Measurements from ENCODE around the gene MEP1B.

- TF ChIP-seq, protein P1, sequence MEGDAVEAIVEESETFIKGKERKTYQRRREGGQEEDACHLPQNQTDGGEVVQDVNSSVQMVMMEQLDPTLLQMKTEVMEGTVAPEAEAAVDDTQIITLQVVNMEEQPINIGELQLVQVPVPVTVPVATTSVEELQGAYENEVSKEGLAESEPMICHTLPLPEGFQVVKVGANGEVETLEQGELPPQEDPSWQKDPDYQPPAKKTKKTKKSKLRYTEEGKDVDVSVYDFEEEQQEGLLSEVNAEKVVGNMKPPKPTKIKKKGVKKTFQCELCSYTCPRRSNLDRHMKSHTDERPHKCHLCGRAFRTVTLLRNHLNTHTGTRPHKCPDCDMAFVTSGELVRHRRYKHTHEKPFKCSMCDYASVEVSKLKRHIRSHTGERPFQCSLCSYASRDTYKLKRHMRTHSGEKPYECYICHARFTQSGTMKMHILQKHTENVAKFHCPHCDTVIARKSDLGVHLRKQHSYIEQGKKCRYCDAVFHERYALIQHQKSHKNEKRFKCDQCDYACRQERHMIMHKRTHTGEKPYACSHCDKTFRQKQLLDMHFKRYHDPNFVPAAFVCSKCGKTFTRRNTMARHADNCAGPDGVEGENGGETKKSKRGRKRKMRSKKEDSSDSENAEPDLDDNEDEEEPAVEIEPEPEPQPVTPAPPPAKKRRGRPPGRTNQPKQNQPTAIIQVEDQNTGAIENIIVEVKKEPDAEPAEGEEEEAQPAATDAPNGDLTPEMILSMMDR (IDR thresholded peaks at IDR 0.05), result no peak
- no peak for TF ChIP-seq POLR2A (IDR thresholded peaks at IDR 0.05)
Observed at GRCh38 chr18:32175265-32175664, 14.6 kb upstream of the MEP1B start.
